Peyer's patch (tissue), 4 donors: Measurements from ENCODE around the gene PRPF31. TPM values are rescaled to one million over a fixed set of nuclear protein-coding genes. Genes with fewer than 3 reads are reported as not detected.

Experiments
- DNase-seq, 3 donors: peaks; one replicate each; pipeline ENCODE4 v3.0.0-alpha.2; 2017 to 2019
- H3K27ac ChIP-seq, 4 donors: fragments of 200-600 bp; sonication (generic); one replicate each; pipeline ENCODE4 v1.5.1; 2016 to 2019
- H3K27me3 ChIP-seq, 2 donors: fragments of 200-600 bp; sonication (generic); one replicate each; pipeline ENCODE4 v1.5.1; 2019
- H3K36me3 ChIP-seq, 3 donors: fragments of 200-600 bp; sonication (generic); one replicate each; pipeline ENCODE4 v1.5.1; 2016 to 2019
- H3K4me1 ChIP-seq, 4 donors: fragments of 200-600 bp; sonication (generic); one replicate each; pipeline ENCODE4 v1.5.1; 2016 to 2019
- H3K4me3 ChIP-seq, 4 donors: fragments of 200-600 bp; sonication (generic); 1 replicate in 3 of 4; 2 replicates in 1 of 4; pipeline ENCODE4 v1.5.1; 2016 to 2019; ENCODE audit warnings: mild to moderate bottlenecking in 1 of 4
- H3K9me3 ChIP-seq, 4 donors: fragments of 200-600 bp; sonication (generic); one replicate each; pipeline ENCODE4 v1.5.1; 2016 to 2019; ENCODE audit warnings: mild to moderate bottlenecking in 1 of 4
- POLR2A ChIP-seq, 2 donors: fragments of 450-650 bp; IDR thresholded peaks; one replicate each; pipeline ENCODE4 v1.5.1; 2017; ENCODE audit warnings: antibody characterized with exemption in 2 of 2, mild to moderate bottlenecking in 2 of 2, moderate library complexity in 2 of 2
- total RNA-seq, 4 donors: library from RNA; depleted of rRNA; stranded (reverse); fragments of >200 nt; gene quantifications; one replicate each; pipeline ENCODE4 v1.1.0, GENCODE V29; 2016
- TF ChIP-seq, protein P1 (sequence below), 6 experiments: fragments of 450-650 bp in 4 of 6; fragments of 200-600 bp in 2 of 6; sonication (generic) in 1 of 6; IDR thresholded peaks; one replicate each; pipeline ENCODE4 v1.5.1; 2017 to 2019; ENCODE audit warnings: antibody characterized with exemption in 6 of 6, mild to moderate bottlenecking in 3 of 6, moderate library complexity in 1 of 6

The PRPF31 gene
- total RNA-seq, 4 donors from 2014 or later = 23.3 to 75.1 (median 41.4) TPM

DNA sequence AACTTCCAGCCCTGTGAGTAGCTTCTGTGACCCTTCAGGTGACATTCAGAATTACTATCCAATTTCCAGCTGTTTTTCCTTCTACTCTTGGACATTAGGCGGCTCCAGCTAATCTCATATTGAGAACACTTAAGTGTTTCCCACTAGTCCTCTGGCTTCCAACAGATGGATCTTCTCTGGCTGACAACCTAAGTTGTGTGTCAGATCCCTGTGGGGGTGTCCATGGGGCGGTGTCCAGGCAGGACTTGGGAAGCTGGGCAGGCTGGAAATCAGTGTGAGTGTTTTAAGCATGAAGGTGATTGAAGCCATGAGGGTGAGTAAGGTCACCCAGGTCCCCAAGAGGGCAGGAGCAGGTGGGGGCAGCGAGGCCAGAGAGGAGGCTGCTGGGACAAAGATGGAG is 32.1 kb downstream of the PRPF31 start:
- no peaks in the 10 kb centered on the region for H3K4me1 ChIP-seq
- no peak for DNase-seq
- H3K36me3 ChIP-seq = peaks cover 0 to 100% (median 0%) of the 10 kb centered on the region in 3 donors
- TF ChIP-seq, protein P1, sequence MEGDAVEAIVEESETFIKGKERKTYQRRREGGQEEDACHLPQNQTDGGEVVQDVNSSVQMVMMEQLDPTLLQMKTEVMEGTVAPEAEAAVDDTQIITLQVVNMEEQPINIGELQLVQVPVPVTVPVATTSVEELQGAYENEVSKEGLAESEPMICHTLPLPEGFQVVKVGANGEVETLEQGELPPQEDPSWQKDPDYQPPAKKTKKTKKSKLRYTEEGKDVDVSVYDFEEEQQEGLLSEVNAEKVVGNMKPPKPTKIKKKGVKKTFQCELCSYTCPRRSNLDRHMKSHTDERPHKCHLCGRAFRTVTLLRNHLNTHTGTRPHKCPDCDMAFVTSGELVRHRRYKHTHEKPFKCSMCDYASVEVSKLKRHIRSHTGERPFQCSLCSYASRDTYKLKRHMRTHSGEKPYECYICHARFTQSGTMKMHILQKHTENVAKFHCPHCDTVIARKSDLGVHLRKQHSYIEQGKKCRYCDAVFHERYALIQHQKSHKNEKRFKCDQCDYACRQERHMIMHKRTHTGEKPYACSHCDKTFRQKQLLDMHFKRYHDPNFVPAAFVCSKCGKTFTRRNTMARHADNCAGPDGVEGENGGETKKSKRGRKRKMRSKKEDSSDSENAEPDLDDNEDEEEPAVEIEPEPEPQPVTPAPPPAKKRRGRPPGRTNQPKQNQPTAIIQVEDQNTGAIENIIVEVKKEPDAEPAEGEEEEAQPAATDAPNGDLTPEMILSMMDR (IDR thresholded peaks at IDR 0.05) = no peak
- no peak for TF ChIP-seq POLR2A (IDR thresholded peaks at IDR 0.05)
- H3K27ac ChIP-seq = no peak overlapping the region
- no peak overlapping the region for H3K4me3 ChIP-seq
- H3K27me3 ChIP-seq = no peaks in the 10 kb centered on the region
- no peaks in the 10 kb centered on the region for H3K9me3 ChIP-seq

DNA sequence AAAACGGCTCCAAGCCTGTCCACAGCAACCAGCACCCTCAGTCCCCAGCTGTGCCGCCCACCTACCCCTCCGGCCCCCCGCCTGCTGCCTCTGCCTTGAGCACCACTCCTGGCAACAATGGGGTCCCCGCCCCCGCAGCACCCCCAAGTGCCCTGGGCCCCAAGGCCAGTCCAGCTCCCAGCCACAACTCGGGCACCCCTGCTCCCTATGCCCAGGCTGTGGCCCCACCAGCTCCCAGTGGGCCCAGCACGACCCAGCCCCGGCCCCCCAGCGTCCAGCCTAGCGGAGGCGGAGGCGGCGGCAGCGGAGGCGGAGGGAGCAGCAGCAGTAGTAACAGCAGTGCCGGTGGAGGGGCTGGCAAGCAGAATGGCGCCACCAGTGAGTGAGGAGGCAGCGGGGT is 32.6 kb downstream of the PRPF31 start:
- peaks cover 0 to 100% (median 0%) of the 10 kb centered on the region in 3 donors for H3K36me3 ChIP-seq
- no peaks in the 10 kb centered on the region for H3K27me3 ChIP-seq
- no peaks in the 10 kb centered on the region for H3K9me3 ChIP-seq
- H3K4me3 ChIP-seq = no peak overlapping the region
- H3K27ac ChIP-seq = no peak overlapping the region
- DNase-seq = no peak
- no peak for TF ChIP-seq POLR2A (IDR thresholded peaks at IDR 0.05)
- TF ChIP-seq, protein P1 (IDR thresholded peaks at IDR 0.05) = no peak
- no peaks in the 10 kb centered on the region for H3K4me1 ChIP-seq

DNA sequence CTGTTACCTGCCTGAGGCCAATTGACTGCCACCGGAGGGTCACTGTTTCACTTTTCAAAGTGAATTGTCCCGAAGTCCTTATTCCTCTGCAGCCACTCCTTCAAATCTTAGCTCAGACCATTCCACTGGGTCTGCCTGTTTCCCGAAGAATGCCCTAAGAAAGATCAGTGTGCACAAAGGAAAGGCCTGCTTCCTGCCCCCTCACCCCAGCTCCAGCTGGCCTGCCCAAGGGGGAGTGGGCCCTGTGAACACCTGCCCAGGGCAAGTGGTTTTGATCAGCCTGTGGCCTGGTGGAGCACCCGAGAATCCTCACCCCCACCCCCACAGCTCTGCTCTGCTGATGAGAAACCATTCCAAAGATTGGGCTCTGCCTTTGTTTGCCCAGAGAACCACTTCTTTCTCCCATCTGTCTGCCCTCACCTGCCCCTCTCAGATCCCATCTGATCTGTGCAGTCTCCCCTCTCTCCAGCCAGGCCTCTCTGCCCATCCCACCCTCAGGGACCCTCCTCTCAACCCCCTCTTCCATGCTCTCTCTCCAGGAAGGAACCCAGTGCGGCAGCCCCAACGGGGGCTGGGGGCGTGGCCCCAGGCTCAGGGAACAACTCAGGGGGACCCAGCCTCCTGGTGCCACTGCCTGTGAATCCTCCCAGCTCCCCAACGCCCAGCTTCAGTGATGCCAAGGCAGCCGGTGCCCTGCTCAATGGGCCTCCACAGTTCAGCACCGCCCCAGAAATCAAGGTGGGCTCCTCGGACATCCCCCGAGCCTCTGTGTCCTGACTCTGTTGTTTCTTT is 33.7 kb downstream of the PRPF31 start:
- Histone ChIP-seq H3K27me3 (no peaks in the 10 kb centered on the region), H3K27ac (no peak overlapping the region), H3K9me3 (no peaks in the 10 kb centered on the region), H3K4me3 (no peak overlapping the region), H3K4me1 (no peaks in the 10 kb centered on the region), H3K36me3 (peaks cover 0 to 100% (median 0%) of the 10 kb centered on the region in 3 donors)
- DNase-seq = no peak
- TF ChIP-seq POLR2A (IDR thresholded peaks at IDR 0.05) = no peak
- TF ChIP-seq, protein P1 (IDR thresholded peaks at IDR 0.05) = no peak

DNA sequence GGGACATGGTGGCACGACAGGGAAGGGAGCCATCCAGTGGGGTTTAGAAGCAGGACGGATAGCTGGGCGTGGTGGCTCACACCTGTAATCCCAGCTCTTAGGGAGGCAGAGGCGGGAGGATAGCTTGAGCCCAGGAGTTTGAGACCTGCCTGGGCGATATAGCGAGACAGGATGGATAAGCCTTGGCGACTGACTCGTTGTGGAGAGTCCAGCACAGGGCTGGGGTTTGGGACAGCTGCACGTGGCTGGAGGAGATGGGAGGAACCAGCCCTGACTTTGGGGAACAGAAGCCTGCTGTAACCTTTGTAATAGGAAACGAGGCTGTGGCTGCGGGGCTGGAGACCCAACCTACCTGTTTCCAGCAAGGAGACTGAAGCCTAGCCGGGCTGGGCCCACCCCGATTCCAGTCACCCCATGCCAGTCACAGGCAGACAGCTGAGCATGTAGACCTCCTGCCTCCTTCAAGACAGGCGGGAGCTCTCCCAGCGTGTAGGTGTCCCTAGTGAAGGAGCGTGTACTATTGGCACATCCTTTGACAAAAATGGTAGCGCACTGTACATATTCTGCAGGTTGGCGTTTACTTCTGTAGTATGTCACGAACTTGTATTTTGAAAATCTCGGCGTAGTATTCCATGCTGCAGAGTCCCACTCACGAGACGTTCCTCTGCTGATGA is 35.9 kb downstream of the PRPF31 start:
- no peak for TF ChIP-seq POLR2A (IDR thresholded peaks at IDR 0.05)
- TF ChIP-seq, protein P1 (IDR thresholded peaks at IDR 0.05) = no peak
- H3K4me1 ChIP-seq = no peaks in the 10 kb centered on the region
- no peak overlapping the region for H3K4me3 ChIP-seq
- H3K27ac ChIP-seq = no peak overlapping the region
- peaks cover 0 to 100% (median 0%) of the 10 kb centered on the region in 3 donors for H3K36me3 ChIP-seq
- no peak for DNase-seq
- no peaks in the 10 kb centered on the region for H3K9me3 ChIP-seq
- no peaks in the 10 kb centered on the region for H3K27me3 ChIP-seq

DNA sequence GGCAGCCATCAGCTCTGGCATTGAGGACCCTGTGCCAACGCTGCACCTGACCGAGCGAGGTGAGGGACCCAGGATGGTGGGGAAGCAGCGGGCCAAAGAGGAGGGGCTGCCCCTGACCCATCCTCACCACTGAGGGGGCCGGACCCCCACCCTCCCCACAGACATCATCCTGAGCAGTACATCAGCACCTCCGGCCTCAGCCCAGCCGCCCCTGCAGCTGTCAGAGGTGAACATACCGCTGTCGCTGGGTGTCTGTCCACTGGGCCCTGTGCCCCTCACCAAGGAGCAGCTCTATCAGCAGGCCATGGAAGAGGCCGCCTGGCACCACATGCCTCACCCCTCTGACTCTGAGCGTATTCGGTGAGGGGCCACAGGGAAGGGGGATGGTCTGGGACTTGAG is 36.7 kb downstream of the PRPF31 start:
- no peak for DNase-seq
- TF ChIP-seq POLR2A (IDR thresholded peaks at IDR 0.05) = no peak
- TF ChIP-seq, protein P1 (IDR thresholded peaks at IDR 0.05) = no peak
- no peak overlapping the region for H3K27ac ChIP-seq
- H3K27me3 ChIP-seq = no peaks in the 10 kb centered on the region
- peaks cover 0 to 100% (median 0%) of the 10 kb centered on the region in 3 donors for H3K36me3 ChIP-seq
- no peak overlapping the region for H3K4me3 ChIP-seq
- H3K9me3 ChIP-seq = no peaks in the 10 kb centered on the region
- no peaks in the 10 kb centered on the region for H3K4me1 ChIP-seq
